Effector memory CD8-positive, alpha-beta T cell (primary cell): ENCODE data around the gene CREB5.
"Not testable (repeated sequence)": the region's sequence is repeated elsewhere in the genome, so short reads cannot be mapped to it uniquely, and the experiment has no call there.

ENCODE experiments used
- ATAC-seq: fragments of 150-1000 bp; cut with Tn5 transposase; replicated peaks from 2 replicates; pipeline ENCODE4 v1.10.0; 2021; ENCODE audit warnings: mild to moderate bottlenecking, moderate library complexity
- DNase-seq, 3 experiments: peaks; one replicate each; pipeline ENCODE4 v3.0.0; 2021
- H3K27ac Mint-ChIP-seq, 2 donors: one replicate each; pipeline ENCODE4 v1.8.0; 2022; ENCODE audit warnings: mild to moderate bottlenecking in 2 of 2, mixed read lengths in 2 of 2, moderate library complexity in 2 of 2
- H3K27me3 Mint-ChIP-seq, 2 donors: one replicate each; pipeline ENCODE4 v1.8.0; 2022; ENCODE audit warnings: mixed read lengths in 2 of 2
- H3K36me3 Mint-ChIP-seq: one replicate; pipeline ENCODE4 v1.8.0; 2022; ENCODE audit warnings: mild to moderate bottlenecking, moderate library complexity, mixed read lengths; ENCODE audit not compliant: insufficient read depth
- H3K4me1 Mint-ChIP-seq, 2 donors: one replicate each; pipeline ENCODE4 v1.8.0; 2022; ENCODE audit warnings: low read depth in 2 of 2, mixed read lengths in 2 of 2
- H3K4me3 Mint-ChIP-seq, 2 donors: one replicate each; pipeline ENCODE4 v1.8.0; 2022; ENCODE audit warnings: mild to moderate bottlenecking in 2 of 2, mixed read lengths in 2 of 2, moderate library complexity in 2 of 2
- H3K9me3 Mint-ChIP-seq, 2 donors: one replicate each; pipeline ENCODE4 v1.8.0; 2022; ENCODE audit warnings: mixed read lengths in 2 of 2

Gene CREB5

GRCh38 chr7:28811008-28811407 is 398.7 kb downstream of the CREB5 start:
- ATAC-seq: no peak
- H3K27ac Mint-ChIP-seq: no peak overlapping the region
- DNase-seq: no peak
- no peaks in the 10 kb centered on the region for H3K36me3 Mint-ChIP-seq
- H3K4me3 Mint-ChIP-seq: no peak overlapping the region
- H3K27me3 Mint-ChIP-seq: peaks cover 0 to 6% of the 10 kb centered on the region in 2 donors
- H3K4me1 Mint-ChIP-seq: no peaks in the 10 kb centered on the region
- H3K9me3 Mint-ChIP-seq: no peaks in the 10 kb centered on the region

GRCh38 chr7:28811701-28812430 is 399.5 kb downstream of the CREB5 start:
- Mint-ChIP-seq H3K9me3 (no peaks in the 10 kb centered on the region), H3K36me3 (no peaks in the 10 kb centered on the region), H3K4me1 (no peaks in the 10 kb centered on the region), H3K27me3 (peaks cover 0 to 6% of the 10 kb centered on the region in 2 donors), H3K4me3 (no peak overlapping the region), H3K27ac (no peak overlapping the region)
- no peak for ATAC-seq
- no peak for DNase-seq

GRCh38 chr7:28812616-28813015 is 400.3 kb downstream of the CREB5 start:
- Mint-ChIP-seq H3K9me3 (no peaks in the 10 kb centered on the region), H3K4me3 (no peak overlapping the region), H3K4me1 (no peaks in the 10 kb centered on the region), H3K27ac (no peak overlapping the region), H3K36me3 (no peaks in the 10 kb centered on the region), H3K27me3 (peaks cover 0 to 6% of the 10 kb centered on the region in 2 donors)
- DNase-seq: no peak
- no peak for ATAC-seq

- H3K27ac Mint-ChIP-seq: no peak overlapping the region
- H3K4me1 Mint-ChIP-seq: no peaks in the 10 kb centered on the region
- H3K36me3 Mint-ChIP-seq: no peaks in the 10 kb centered on the region
- ATAC-seq (no peak), DNase-seq (no peak)
- H3K4me3 Mint-ChIP-seq: no peak overlapping the region
- peaks cover 0 to 6% of the 10 kb centered on the region in 2 donors for H3K27me3 Mint-ChIP-seq
- no peaks in the 10 kb centered on the region for H3K9me3 Mint-ChIP-seq
Measured at GRCh38 chr7:28813243-28813962, 401.1 kb downstream of the CREB5 start.

GRCh38 chr7:28815369-28815927 is 403.1 kb downstream of the CREB5 start:
- ATAC-seq (no peak), DNase-seq (no peak)
- H3K4me1 Mint-ChIP-seq: no peaks in the 10 kb centered on the region
- H3K27me3 Mint-ChIP-seq: peaks cover 0 to 5% of the 10 kb centered on the region in 2 donors
- no peak overlapping the region for H3K27ac Mint-ChIP-seq
- no peaks in the 10 kb centered on the region for H3K9me3 Mint-ChIP-seq
- no peak overlapping the region for H3K4me3 Mint-ChIP-seq
- no peaks in the 10 kb centered on the region for H3K36me3 Mint-ChIP-seq

- H3K4me3 Mint-ChIP-seq: no peak overlapping the region
- no peak for DNase-seq
- H3K4me1 Mint-ChIP-seq: no peaks in the 10 kb centered on the region
- no peaks in the 10 kb centered on the region for H3K9me3 Mint-ChIP-seq
- H3K27ac Mint-ChIP-seq: no peak overlapping the region
- no peak for ATAC-seq
- H3K36me3 Mint-ChIP-seq: no peaks in the 10 kb centered on the region
- H3K27me3 Mint-ChIP-seq: peaks cover 0 to 8% of the 10 kb centered on the region in 2 donors
Measured at GRCh38 chr7:28815928-28816373, 403.6 kb downstream of the CREB5 start.

- H3K9me3 Mint-ChIP-seq: no peaks in the 10 kb centered on the region
- no peaks in the 10 kb centered on the region for H3K36me3 Mint-ChIP-seq
- peaks cover 17 to 27% of the 10 kb centered on the region in 2 donors for H3K27me3 Mint-ChIP-seq
- H3K4me1 Mint-ChIP-seq: no peaks in the 10 kb centered on the region
- DNase-seq (no peak), ATAC-seq (no peak)
- H3K4me3 Mint-ChIP-seq: no peak overlapping the region
- H3K27ac Mint-ChIP-seq: no peak overlapping the region
Measured at GRCh38 chr7:28818996-28819395, 406.7 kb downstream of the CREB5 start.

- Mint-ChIP-seq H3K9me3 (peaks cover 1 to 14% of the 10 kb centered on the region in 2 donors), H3K4me1 (no peaks in the 10 kb centered on the region), H3K4me3 (no peak overlapping the region), H3K36me3 (no peaks in the 10 kb centered on the region), H3K27ac (no peak overlapping the region), H3K27me3 (peaks cover 33 to 53% of the 10 kb centered on the region in 2 donors)
- no peak for DNase-seq
- ATAC-seq: no peak
Measured at GRCh38 chr7:28823582-28823981, 411.3 kb downstream of the CREB5 start.

- not testable (repeated sequence) for H3K4me3 Mint-ChIP-seq, H3K4me1 Mint-ChIP-seq, DNase-seq, ATAC-seq, H3K36me3 Mint-ChIP-seq, H3K27ac Mint-ChIP-seq
- H3K27me3 Mint-ChIP-seq: peaks cover 43 to 55% of the 10 kb centered on the region in 2 donors
- peaks cover 1 to 14% of the 10 kb centered on the region in 2 donors for H3K9me3 Mint-ChIP-seq
Measured at GRCh38 chr7:28825817-28826448, 413.6 kb downstream of the CREB5 start.

GRCh38 chr7:28830846-28831245 is 418.5 kb downstream of the CREB5 start:
- DNase-seq: no peak
- no peak overlapping the region for H3K27ac Mint-ChIP-seq
- ATAC-seq: no peak
- no peaks in the 10 kb centered on the region for H3K4me1 Mint-ChIP-seq
- H3K9me3 Mint-ChIP-seq: peaks cover 1 to 14% of the 10 kb centered on the region in 2 donors
- H3K27me3 Mint-ChIP-seq: peaks cover 23 to 33% of the 10 kb centered on the region in 2 donors
- no peaks in the 10 kb centered on the region for H3K36me3 Mint-ChIP-seq
- H3K4me3 Mint-ChIP-seq: no peak overlapping the region

GRCh38 chr7:28832669-28833068 is 420.4 kb downstream of the CREB5 start:
- peaks cover 10 to 17% of the 10 kb centered on the region in 2 donors for H3K27me3 Mint-ChIP-seq
- ATAC-seq (no peak), DNase-seq (no peak)
- H3K36me3 Mint-ChIP-seq: no peaks in the 10 kb centered on the region
- H3K4me3 Mint-ChIP-seq: no peak overlapping the region
- H3K27ac Mint-ChIP-seq: no peak overlapping the region
- no peaks in the 10 kb centered on the region for H3K4me1 Mint-ChIP-seq
- H3K9me3 Mint-ChIP-seq: no peaks in the 10 kb centered on the region

GRCh38 chr7:28835800-28836199 is 423.5 kb downstream of the CREB5 start:
- no peak overlapping the region for H3K4me3 Mint-ChIP-seq
- H3K9me3 Mint-ChIP-seq: no peaks in the 10 kb centered on the region
- H3K4me1 Mint-ChIP-seq: no peaks in the 10 kb centered on the region
- H3K27me3 Mint-ChIP-seq: peaks cover 0 to 3% of the 10 kb centered on the region in 2 donors
- no peak for ATAC-seq
- no peak overlapping the region for H3K27ac Mint-ChIP-seq
- no peaks in the 10 kb centered on the region for H3K36me3 Mint-ChIP-seq
- no peak for DNase-seq

- Mint-ChIP-seq H3K27me3 (peaks cover 0 to 8% of the 10 kb centered on the region in 2 donors), H3K36me3 (no peaks in the 10 kb centered on the region), H3K4me1 (no peaks in the 10 kb centered on the region), H3K4me3 (no peak overlapping the region), H3K27ac (no peak overlapping the region), H3K9me3 (no peaks in the 10 kb centered on the region)
- no peak for DNase-seq
- no peak for ATAC-seq
Measured at GRCh38 chr7:28836716-28837115, 424.4 kb downstream of the CREB5 start.
